H9 (cell line): ENCODE data around the gene MSANTD1. TPM values are rescaled to one million over a fixed set of nuclear protein-coding genes. Genes with fewer than 3 reads are reported as not detected.

Experiments
- DNase-seq: peaks from one replicate; pipeline ENCODE4 v3.0.0-alpha.2; 2017
- H2AFZ ChIP-seq: one replicate; pipeline ENCODE4 v1.6.1; 2013; ENCODE audit warnings: mild to moderate bottlenecking, low read length, control low read depth, moderate library complexity
- H2AK5ac ChIP-seq: 2 replicates; pipeline ENCODE4 v1.6.1; 2013; ENCODE audit warnings: low read length, control low read depth, mixed read lengths; ENCODE audit not compliant: insufficient read length
- H2BK120ac ChIP-seq: one replicate; pipeline ENCODE4 v1.6.1; 2013; ENCODE audit warnings: low read depth, mild to moderate bottlenecking, low read length, control low read depth, inconsistent platforms; ENCODE audit not compliant: poor library complexity, severe bottlenecking
- H2BK12ac ChIP-seq: 2 replicates; pipeline ENCODE4 v1.6.1; 2013; ENCODE audit warnings: low read length, control low read depth, mixed read lengths, low read depth; ENCODE audit not compliant: insufficient read length
- H2BK15ac ChIP-seq: 2 replicates; pipeline ENCODE4 v1.6.1; 2013; ENCODE audit warnings: low read depth, low read length, control low read depth
- H2BK20ac ChIP-seq: one replicate; pipeline ENCODE4 v1.6.1; 2013; ENCODE audit warnings: low read depth, mild to moderate bottlenecking, low read length, control low read depth, inconsistent platforms; ENCODE audit not compliant: poor library complexity, severe bottlenecking
- H2BK5ac ChIP-seq: 2 replicates; pipeline ENCODE4 v1.6.1; 2013; ENCODE audit warnings: low read length, control low read depth, mixed read lengths; ENCODE audit not compliant: insufficient read length
- H3K14ac ChIP-seq: 2 replicates; pipeline ENCODE4 v1.6.1; 2013; ENCODE audit warnings: low read length, control low read depth; ENCODE audit not compliant: insufficient read depth
- H3K18ac ChIP-seq: 2 replicates; pipeline ENCODE4 v1.6.1; 2013; ENCODE audit warnings: low read depth, mild to moderate bottlenecking, mixed read lengths, low read length, control low read depth; ENCODE audit not compliant: insufficient read length
- H3K23ac ChIP-seq: 2 replicates; pipeline ENCODE4 v1.6.1; 2013; ENCODE audit warnings: low read length, control low read depth, mixed read lengths, low read depth; ENCODE audit not compliant: insufficient read length
- H3K23me2 ChIP-seq: 2 replicates; pipeline ENCODE4 v1.6.1; 2013; ENCODE audit warnings: low read depth, mild to moderate bottlenecking, mixed read lengths, low read length, control low read depth; ENCODE audit not compliant: insufficient read length, poor library complexity, severe bottlenecking
- H3K27ac ChIP-seq: 2 replicates; pipeline ENCODE4 v1.5.1; 2013; ENCODE audit warnings: low read length, control low read depth, mixed read lengths, low read depth; ENCODE audit not compliant: insufficient read length
- H3K27me3 ChIP-seq: 2 replicates; pipeline ENCODE4 v1.6.1; 2013; ENCODE audit warnings: low read length, control low read depth, inconsistent platforms; ENCODE audit not compliant: insufficient read depth
- H3K4ac ChIP-seq: 2 replicates; pipeline ENCODE4 v1.6.1; 2013; ENCODE audit warnings: low read depth, mild to moderate bottlenecking, control low read depth, inconsistent platforms, low read length, moderate library complexity
- H3K4me1 ChIP-seq: 2 replicates; pipeline ENCODE4 v1.6.1; 2013; ENCODE audit warnings: low read length, control low read depth, inconsistent platforms; ENCODE audit not compliant: insufficient read depth
- H3K4me2 ChIP-seq: 2 replicates; pipeline ENCODE4 v1.6.1; 2013; ENCODE audit warnings: low read length, control low read depth, mixed read lengths; ENCODE audit not compliant: insufficient read length, insufficient read depth
- H3K56ac ChIP-seq: 2 replicates; pipeline ENCODE4 v1.6.1; 2013; ENCODE audit warnings: low read depth, mild to moderate bottlenecking, mixed read lengths, low read length, control low read depth; ENCODE audit not compliant: insufficient read length
- H3K79me1 ChIP-seq: 2 replicates; pipeline ENCODE4 v1.6.1; 2013; ENCODE audit warnings: low read depth, mild to moderate bottlenecking, moderate library complexity, low read length, control low read depth, inconsistent platforms; ENCODE audit not compliant: insufficient read depth, poor library complexity, severe bottlenecking
- H3K79me2 ChIP-seq: 2 replicates; pipeline ENCODE4 v1.6.1; 2013; ENCODE audit warnings: low read length, control low read depth, inconsistent platforms; ENCODE audit not compliant: insufficient read depth
- H3K9ac ChIP-seq: 2 replicates; pipeline ENCODE4 v1.6.1; 2013; ENCODE audit warnings: low read length, control low read depth, mixed read lengths; ENCODE audit not compliant: insufficient read length; ENCODE audit errors: extremely low read depth
- H3K9me3 ChIP-seq: one replicate; pipeline ENCODE4 v1.6.1; 2013; ENCODE audit warnings: low read depth, low read length, inconsistent platforms; ENCODE audit not compliant: control insufficient read depth
- H3T11ph ChIP-seq: one replicate; pipeline ENCODE4 v1.6.1; 2013; ENCODE audit warnings: mild to moderate bottlenecking, low read length, control low read depth, inconsistent platforms
- H4K20me1 ChIP-seq: one replicate; pipeline ENCODE4 v1.6.1; 2013; ENCODE audit not compliant: control insufficient read depth, insufficient read length, insufficient read depth
- H4K5ac ChIP-seq: 2 replicates; pipeline ENCODE4 v1.6.1; 2013; ENCODE audit warnings: low read depth, mild to moderate bottlenecking, mixed read lengths, low read length, control low read depth; ENCODE audit not compliant: insufficient read length
- H4K8ac ChIP-seq: replicated peaks from 2 replicates; pipeline ENCODE4 v1.6.1; 2013; ENCODE audit warnings: low read length, control low read depth, mixed read lengths, low read depth; ENCODE audit not compliant: insufficient read length
- H4K91ac ChIP-seq: 2 replicates; pipeline ENCODE4 v1.6.1; 2013; ENCODE audit warnings: low read depth, mild to moderate bottlenecking, moderate library complexity, mixed read lengths, low read length, control low read depth; ENCODE audit not compliant: insufficient read length
- H3K27ac Mint-ChIP-seq, 3 experiments: 2 replicates in 2 of 3; 3 replicates in 1 of 3; pipeline ENCODE4 v1.8.0; 2020 to 2021; ENCODE audit warnings: mixed read lengths in 3 of 3, mild to moderate bottlenecking in 1 of 3, moderate library complexity in 1 of 3
- H3K27me3 Mint-ChIP-seq: 2 replicates; pipeline ENCODE4 v1.8.0; 2021; ENCODE audit warnings: low read depth, mild to moderate bottlenecking, moderate library complexity, mixed read lengths
- H3K36me3 Mint-ChIP-seq, 3 experiments: 2 replicates in 2 of 3; 3 replicates in 1 of 3; pipeline ENCODE4 v1.8.0; 2020 to 2021; ENCODE audit warnings: low read depth in 3 of 3, mixed read lengths in 3 of 3; ENCODE audit not compliant: insufficient read depth in 1 of 3
- H3K4me1 Mint-ChIP-seq, 2 experiments: 2 replicates each; pipeline ENCODE4 v1.8.0; 2020; ENCODE audit warnings: mixed read lengths in 2 of 2
- H3K4me3 Mint-ChIP-seq, 2 experiments: 2 replicates in 1 of 2; 3 replicates in 1 of 2; pipeline ENCODE4 v1.8.0; 2020 to 2021; ENCODE audit warnings: mild to moderate bottlenecking in 2 of 2, mixed read lengths in 2 of 2, moderate library complexity in 1 of 2
- H3K9me3 Mint-ChIP-seq, 2 experiments: 2 replicates in 1 of 2; 3 replicates in 1 of 2; pipeline ENCODE4 v1.8.0; 2020; ENCODE audit warnings: mild to moderate bottlenecking in 2 of 2, mixed read lengths in 2 of 2, moderate library complexity in 1 of 2
- CTCF ChIP-seq: fragments of 200-600 bp; sonication (generic); conservative IDR thresholded peaks from 3 replicates; pipeline ENCODE4 v1.8.0; 2021; ENCODE audit warnings: antibody characterized with exemption, mild to moderate bottlenecking
- WGBS: extraction: QIAGEN DNeasy Blood & Tissue Kit; methylation state at CpG from one replicate; pipeline ENCODE4 v1.1.7; 2013; ENCODE audit warnings: missing lambda C conversion rate, low lambda C conversion rate, mixed read lengths; ENCODE audit not compliant: insufficient read length; ENCODE audit errors: extremely low coverage; 5-methylcytosine and 5-hydroxymethylcytosine counted together
- total RNA-seq: library from RNA; stranded (reverse); gene quantifications from 2 replicates; pipeline ENCODE4 v1.2.1, GENCODE V29; 2021

MSANTD1 gene
- total RNA-seq, 1 experiment from 2014 or later, result 0.83 TPM

- no peaks in the 10 kb centered on the region for H3K9me3 Mint-ChIP-seq
- TF ChIP-seq CTCF, result no peak
- peaks cover 4 to 14% of the 10 kb centered on the region in 2 experiments; a peak in 3 of 4 replicates for H3K4me1 Mint-ChIP-seq
- Histone ChIP-seq H3K4me1 (no peaks in the 10 kb centered on the region), H4K20me1 (no peaks in the 10 kb centered on the region), H2BK12ac (no peak overlapping the region), H3K18ac (no peak overlapping the region), H2BK20ac (no peak overlapping the region), H3K23me2 (no peaks in the 10 kb centered on the region), H2BK5ac (no peak overlapping the region), H3K4ac (no peak overlapping the region), H3K27me3 (no peaks in the 10 kb centered on the region), H3T11ph (no peak overlapping the region), H4K5ac (no peak overlapping the region), H2AK5ac (no peak overlapping the region), H3K4me2 (no peak overlapping the region), H4K91ac (no peak overlapping the region), H3K9me3 (no peaks in the 10 kb centered on the region), H3K79me1 (no peaks in the 10 kb centered on the region), H3K56ac (no peak overlapping the region), H2BK15ac (no peak overlapping the region), H2BK120ac (no peak overlapping the region), H3K79me2 (no peaks in the 10 kb centered on the region), H3K23ac (no peak overlapping the region), H3K9ac (no peak overlapping the region), H3K14ac (no peak overlapping the region), H3K27ac (no peak overlapping the region), H2AFZ (no peak overlapping the region), H4K8ac (no peak overlapping the region)
- H3K36me3 Mint-ChIP-seq, result no peaks in the 10 kb centered on the region
- peaks cover 8% of the 10 kb centered on the region for H3K27me3 Mint-ChIP-seq
- DNase-seq, result no peak
- no peak overlapping the region for H3K27ac Mint-ChIP-seq
- H3K4me3 Mint-ChIP-seq, result no peak overlapping the region
- WGBS, result no CpG with 5 or more reads among the region's 14 CpGs
Observed at GRCh38 chr4:3271131-3271530, 22.2 kb downstream of the MSANTD1 start.
